ENCODE data around the gene LIAS. TPM values are rescaled to one million over a fixed set of nuclear protein-coding genes. Genes with fewer than 3 reads are reported as not detected.

Gene LIAS
- total and polyA plus RNA-seq, 7 donors: 16.2 to 25.6 (median 18.8) TPM

GRCh38 chr4:39452153-39452859, 6.5 kb upstream of the LIAS start:
- 78 to 87% (median 84%) methylated on average over 6 of the region's 6 CpGs for WGBS, 3 donors
- Histone ChIP-seq H3K9me3 (no peaks in the 10 kb centered on the region), H3K4me3 (no peak overlapping the region), H3K36me3 (ENCODE audit: insufficient read depth in 1 of 2, low read depth in 1 of 2) (peaks cover 14 to 94% of the 10 kb centered on the region in 2 donors), H3K4me1 (peaks cover 22% of the 10 kb centered on the region), H3K27me3 (ENCODE audit: insufficient read depth in 3 of 3, low read length in 2 of 3) (no peaks in the 10 kb centered on the region), H3K27ac (no peak overlapping the region)
- intact Hi-C loops (cut with DNase I): no loop called here
- DNase-seq (no peak), ATAC-seq (no peak)
- no peak for TF ChIP-seq CTCF (IDR thresholded peaks at IDR 0.05)

- Histone ChIP-seq H3K9me3 (no peaks in the 10 kb centered on the region), H3K4me1 (peaks cover 24% of the 10 kb centered on the region), H3K36me3 (ENCODE audit: insufficient read depth in 1 of 2, low read depth in 1 of 2) (peaks cover 17 to 100% of the 10 kb centered on the region in 2 donors), H3K4me3 (no peak overlapping the region), H3K27me3 (ENCODE audit: insufficient read depth in 3 of 3, low read length in 2 of 3) (no peaks in the 10 kb centered on the region), H3K27ac (no peak overlapping the region)
- ATAC-seq (peak in 1 of 4 donors; percentile 26), DNase-seq (no peak)
- TF ChIP-seq CTCF (IDR thresholded peaks at IDR 0.05): no peak
- intact Hi-C loops (cut with DNase I): no loop called here
- WGBS, 3 donors: 78 to 85% (median 78%) methylated on average over 11 of the region's 11 CpGs
These were observed 5.8 kb upstream of the LIAS start for GRCh38 chr4:39452860-39453587.

GRCh38 chr4:39453738-39454137, 5.1 kb upstream of the LIAS start:
- no peak for DNase-seq
- WGBS, 3 donors: 72 to 85% (median 82%) methylated on average over 2 of the region's 2 CpGs

GRCh38 chr4:39455486-39455885, 3.4 kb upstream of the LIAS start:
- Histone ChIP-seq H3K27me3 (ENCODE audit: insufficient read depth in 3 of 3, low read length in 2 of 3) (no peaks in the 10 kb centered on the region), H3K4me3 (no peak overlapping the region), H3K36me3 (ENCODE audit: insufficient read depth in 1 of 2, low read depth in 1 of 2) (peaks cover 17 to 78% of the 10 kb centered on the region in 2 donors), H3K27ac (no peak overlapping the region), H3K4me1 (peaks cover 24% of the 10 kb centered on the region), H3K9me3 (no peaks in the 10 kb centered on the region)
- 86 to 90% (median 89%) methylated on average over 6 of the region's 6 CpGs for WGBS, 3 donors
- ATAC-seq (no peak), DNase-seq (no peak)
- intact Hi-C loops (cut with DNase I): loop anchor here in 1 of 2 donors (5.0 kb wide), 1 partner anchor 182 kb away; the partner anchor contains the start of gene SMIM14
- TF ChIP-seq CTCF (IDR thresholded peaks at IDR 0.05): no peak

More at GRCh38 chr4:39453738-39454137, 5.1 kb upstream of the LIAS start:
- no peak for TF ChIP-seq CTCF (IDR thresholded peaks at IDR 0.05)
- no peak for ATAC-seq
- H3K4me1 ChIP-seq: peaks cover 24% of the 10 kb centered on the region
- H3K36me3 ChIP-seq (ENCODE audit: insufficient read depth in 1 of 2, low read depth in 1 of 2): peaks cover 17 to 95% of the 10 kb centered on the region in 2 donors
- H3K9me3 ChIP-seq: no peaks in the 10 kb centered on the region
- H3K4me3 ChIP-seq: no peak overlapping the region
- no peaks in the 10 kb centered on the region for H3K27me3 ChIP-seq (ENCODE audit: insufficient read depth in 3 of 3, low read length in 2 of 3)
- intact Hi-C loops (cut with DNase I): no loop called here
- no peak overlapping the region for H3K27ac ChIP-seq

Measured in psoas muscle (tissue), 8 donors.